ENCODE measurements around the gene MINDY4. TPM values are rescaled to one million over a fixed set of nuclear protein-coding genes. Genes with fewer than 3 reads are reported as not detected.

The MINDY4 gene
- total and polyA plus RNA-seq, 2 of the 13 experiments (the other 11 are each of a cell fraction or from before 2014, with no cell fraction given) = not detected

- TF ChIP-seq MTA1 (CRISPR knock-in tag; IDR thresholded peaks at IDR 0.05; ENCODE audit: borderline replicate concordance) (no peak), JARID2 (CRISPR knock-in tag; IDR thresholded peaks at IDR 0.05; ENCODE audit: insufficient replicate concordance) (no peak), ZNF251 (CRISPR knock-in tag; IDR thresholded peaks at IDR 0.05) (no peak), SETDB1 (CRISPR knock-in tag; IDR thresholded peaks at IDR 0.05; ENCODE audit: borderline replicate concordance) (no peak), ZNF552 (CRISPR knock-in tag; IDR thresholded peaks at IDR 0.05; ENCODE audit: borderline replicate concordance) (no peak), ZBTB46 (CRISPR knock-in tag; IDR thresholded peaks at IDR 0.05; ENCODE audit: borderline replicate concordance) (no peak), CC2D1A (CRISPR knock-in tag; IDR thresholded peaks at IDR 0.05) (no peak), ISX (CRISPR knock-in tag; conservative IDR thresholded peaks at IDR 0.05) (no peak)
- TF ChIP-seq, protein P1, sequence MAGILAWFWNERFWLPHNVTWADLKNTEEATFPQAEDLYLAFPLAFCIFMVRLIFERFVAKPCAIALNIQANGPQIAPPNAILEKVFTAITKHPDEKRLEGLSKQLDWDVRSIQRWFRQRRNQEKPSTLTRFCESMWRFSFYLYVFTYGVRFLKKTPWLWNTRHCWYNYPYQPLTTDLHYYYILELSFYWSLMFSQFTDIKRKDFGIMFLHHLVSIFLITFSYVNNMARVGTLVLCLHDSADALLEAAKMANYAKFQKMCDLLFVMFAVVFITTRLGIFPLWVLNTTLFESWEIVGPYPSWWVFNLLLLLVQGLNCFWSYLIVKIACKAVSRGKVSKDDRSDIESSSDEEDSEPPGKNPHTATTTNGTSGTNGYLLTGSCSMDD (CRISPR knock-in tag; IDR thresholded peaks at IDR 0.05) = no peak
- Histone ChIP-seq H3K36me3 (replicated peaks in 1 of 2; ENCODE audit: control insufficient read depth in 1 of 2, insufficient read depth in 2 of 2, low read length in 2 of 2) (no peaks in the 10 kb centered on the region), H3K9me3 (ENCODE audit: low read length) (no peaks in the 10 kb centered on the region), H3K79me2 (ENCODE audit: insufficient read depth, low read length) (no peaks in the 10 kb centered on the region), H3K27ac (ENCODE audit: extremely low read length, insufficient read depth, low read length) (no peak overlapping the region), H3K4me3 (replicated peaks in 1 of 3; ENCODE audit: insufficient read depth in 1 of 3, low read depth in 2 of 3, low read length in 3 of 3) (no peak overlapping the region), H3K9ac (ENCODE audit: insufficient read depth, low read depth, low read length) (no peak overlapping the region), H4K20me1 (ENCODE audit: insufficient read depth, low read length) (no peaks in the 10 kb centered on the region), H3K27me3 (ENCODE audit: control insufficient read depth in 1 of 2, insufficient read depth in 2 of 2, low read length in 2 of 2) (peaks cover 0 to 3% of the 10 kb centered on the region in 2 experiments; a peak in 1 of 5 replicates), H3K4me1 (ENCODE audit: insufficient read depth, low read length) (no peaks in the 10 kb centered on the region), H3K4me2 (ENCODE audit: low read depth, low read length) (no peak overlapping the region), H2AFZ (ENCODE audit: low read length) (no peak overlapping the region)
- CTCF ChIA-PET (ENCODE audit: low intra/inter-chr PET ratio, low total read pairs) = no interaction called here
- intact Hi-C loops (cut with micrococcal nuclease; ENCODE audit: unreplicated experiment) (no loop called here), in situ Hi-C loops (cut with HindIII; ENCODE audit: extremely low pct_ligation_motif_present, low pct_unique_long_range_greater_than_20kb) (no loop called here)
- BruUV-seq (replicated peaks) = no TSS peak
- WGBS (ENCODE audit: low lambda C conversion rate) = 40% methylated on average over 13 of the region's 13 CpGs
- FAIRE-seq (no peak), ATAC-seq (no peak), DNase-seq (ENCODE audit: low spot score) (no peak)
- POLR2A ChIA-PET = no interaction called here
Measured at GRCh38 chr7:30761214-30762156, 9.7 kb upstream of the MINDY4 start.

Data from HepG2 (cell line).